OCI-LY7 (cell line): ENCODE data around the gene IFI30. TPM values are rescaled to one million over a fixed set of nuclear protein-coding genes. Genes with fewer than 3 reads are reported as not detected.

ENCODE experiments used
- BruUV-seq: library from RNA; stranded (reverse); fragments of 400-500 nt; replicated peaks from 2 replicates; lab custom pipeline; 2021; lab: Mats Ljungman, UMichigan
- CTCF ChIA-PET: fragments of 300-600 bp; sonication (Branson Sonifier 250); formaldehyde crosslinking; loops from one replicate; lab custom pipeline; 2022; ENCODE audit warnings: antibody characterized with exemption; ENCODE audit not compliant: unreplicated experiment; lab: Charles Lee
- POLR2A ChIA-PET: fragments of 300-600 bp; sonication (Branson Sonifier 250); formaldehyde crosslinking; loops from one replicate; lab custom pipeline; 2022; ENCODE audit warnings: antibody characterized with exemption; lab: Charles Lee
- DNase-seq: peaks from one replicate; pipeline ENCODE4 v3.0.0-alpha.2; 2015; ENCODE audit warnings: low spot score
- H2AFZ ChIP-seq: fragments of 200-600 bp; sonication (generic), shearing (Covaris generic); 2 replicates; pipeline ENCODE4 v1.6.1; 2014; ENCODE audit warnings: mild to moderate bottlenecking, antibody characterized with exemption, low read length, moderate library complexity
- H3K27ac ChIP-seq: fragments of 200-600 bp; sonication (generic); 2 replicates; pipeline ENCODE4 v1.5.1; 2014; ENCODE audit warnings: mixed run types, low read depth, mild to moderate bottlenecking, moderate library complexity, low read length, inconsistent platforms; ENCODE audit not compliant: poor library complexity, severe bottlenecking
- H3K36me3 ChIP-seq: fragments of 200-600 bp; sonication (generic); 2 replicates; pipeline ENCODE4 v1.6.1; 2014; ENCODE audit warnings: mild to moderate bottlenecking, antibody characterized with exemption, low read length, moderate library complexity, mixed read lengths; ENCODE audit not compliant: insufficient read depth
- H3K4me1 ChIP-seq: fragments of 200-600 bp; sonication (generic); 2 replicates; pipeline ENCODE4 v1.5.1; 2014; ENCODE audit warnings: mild to moderate bottlenecking, low read length; ENCODE audit not compliant: insufficient read depth, poor library complexity, severe bottlenecking
- H3K4me2 ChIP-seq: fragments of 200-600 bp; sonication (generic); 2 replicates; pipeline ENCODE4 v1.6.1; 2014; ENCODE audit warnings: mild to moderate bottlenecking, low read length
- H3K4me3 ChIP-seq: fragments of 200-600 bp; sonication (generic); 2 replicates; pipeline ENCODE4 v1.5.1; 2014; ENCODE audit warnings: mild to moderate bottlenecking, low read depth, low read length; ENCODE audit not compliant: poor library complexity, severe bottlenecking
- H3K79me2 ChIP-seq: fragments of 200-600 bp; sonication (generic); 2 replicates; pipeline ENCODE4 v1.6.1; 2016; ENCODE audit warnings: low read depth, mild to moderate bottlenecking, low read length, moderate library complexity, mixed read lengths; ENCODE audit not compliant: insufficient read depth
- H3K9me2 ChIP-seq: fragments of 200-600 bp; sonication (generic); 2 replicates; pipeline ENCODE4 v1.6.1; 2016; ENCODE audit warnings: mild to moderate bottlenecking, low read length, mixed read lengths; ENCODE audit not compliant: insufficient read depth
- H3K9me3 ChIP-seq: fragments of 200-600 bp; sonication (generic); 2 replicates; pipeline ENCODE4 v1.6.1; 2014; ENCODE audit warnings: mild to moderate bottlenecking, mixed run types, low read length, mixed read lengths
- H4K20me1 ChIP-seq: fragments of 200-600 bp; sonication (generic); 2 replicates; pipeline ENCODE4 v1.6.1; 2014; ENCODE audit warnings: mild to moderate bottlenecking, antibody characterized with exemption, low read length, moderate library complexity, mixed read lengths; ENCODE audit not compliant: insufficient read depth
- CTCF ChIP-seq: fragments of 200-600 bp; sonication (generic); conservative IDR thresholded peaks from 2 replicates; pipeline ENCODE4 v1.5.1; 2014; ENCODE audit warnings: mild to moderate bottlenecking, antibody characterized with exemption, low read length, moderate library complexity, mixed read lengths
- EZH2phosphoT487 ChIP-seq: fragments of 200-600 bp; sonication (generic); IDR thresholded peaks from 2 replicates; pipeline ENCODE4 v1.6.1; 2018; ENCODE audit warnings: low read depth, borderline replicate concordance, mild to moderate bottlenecking, mixed run types, antibody characterized with exemption, low read length, moderate library complexity, mixed read lengths
- intact Hi-C: fragments of 100-400 bp; cut with micrococcal nuclease; formaldehyde crosslinking; loops from one replicate; pipeline ENCODE4 v1.10.0; 2022; ENCODE audit not compliant: unreplicated experiment
- total RNA-seq, 2 experiments: library from RNA; depleted of rRNA in 1 of 2; stranded (reverse); fragments of >200 nt in 1 of 2; shearing (Covaris generic) in 1 of 2; gene quantifications; 2 replicates each; pipeline ENCODE4 v1.2.3, GENCODE V29; 2014 to 2022

Gene IFI30
- total RNA-seq, 2 experiments from 2014 or later, result 170 to 195 TPM

DNA sequence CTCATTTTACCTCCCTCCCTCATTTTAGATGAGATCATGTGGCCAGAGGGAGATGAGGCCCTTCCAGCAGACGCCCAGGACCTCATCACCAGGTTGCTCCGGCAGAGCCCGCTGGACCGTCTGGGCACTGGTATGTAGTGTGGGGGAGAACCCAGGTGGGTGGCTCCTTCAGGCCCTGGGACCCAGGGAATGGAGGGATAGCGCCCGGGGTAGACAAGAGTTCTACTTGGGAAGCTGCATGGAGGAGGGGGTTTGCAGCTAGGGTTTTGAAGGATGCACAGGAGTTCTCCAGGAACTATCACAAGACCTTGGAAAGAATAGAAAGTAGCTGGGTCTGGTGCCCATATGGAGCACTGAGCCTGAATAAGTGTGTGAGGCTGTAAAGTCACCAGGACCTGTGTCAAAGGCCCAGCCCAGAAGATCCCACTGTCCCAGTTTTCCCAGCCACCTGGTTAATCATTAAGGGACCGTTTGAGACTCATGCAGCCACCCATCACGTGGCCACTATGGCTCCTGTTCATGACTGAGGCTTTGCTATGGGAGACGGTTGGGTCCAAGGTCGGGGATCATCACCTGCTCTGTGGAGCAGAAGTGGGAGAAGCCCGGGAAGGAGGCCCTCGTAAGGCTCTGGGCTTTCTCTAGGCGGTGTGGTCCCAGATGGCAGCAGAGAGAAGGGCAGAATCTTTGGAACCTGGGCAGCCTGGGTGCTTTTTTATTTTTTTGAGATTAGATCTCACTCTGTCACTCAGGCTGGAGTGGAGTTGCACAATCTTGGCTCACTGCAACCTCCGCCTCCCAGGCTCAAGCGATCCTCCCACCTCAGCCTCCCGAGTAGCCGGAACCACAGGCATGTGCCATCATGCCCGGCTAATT is 37.7 kb upstream of the IFI30 start:
- ChIA-PET POLR2A (no interaction called here), CTCF (no interaction called here)
- no TSS peak for BruUV-seq
- H2AFZ ChIP-seq, result no peak overlapping the region
- TF ChIP-seq CTCF (no peak), EZH2phosphoT487 (no peak)
- no peak overlapping the region for H3K4me2 ChIP-seq
- intact Hi-C loops, result no loop called here
- no peaks in the 10 kb centered on the region for H3K9me2 ChIP-seq
- H4K20me1 ChIP-seq, result no peaks in the 10 kb centered on the region
- H3K9me3 ChIP-seq, result no peaks in the 10 kb centered on the region
- H3K36me3 ChIP-seq, result peaks cover 90% of the 10 kb centered on the region
- H3K79me2 ChIP-seq, result no peaks in the 10 kb centered on the region
- H3K27ac ChIP-seq, result no peak overlapping the region
- no peak overlapping the region for H3K4me3 ChIP-seq
- H3K4me1 ChIP-seq, result no peaks in the 10 kb centered on the region
- DNase-seq, result no peak

- Histone ChIP-seq H3K4me1 (no peaks in the 10 kb centered on the region), H3K36me3 (peaks cover 94% of the 10 kb centered on the region), H3K27ac (no peak overlapping the region), H3K9me2 (no peaks in the 10 kb centered on the region), H2AFZ (no peak overlapping the region), H3K4me3 (no peak overlapping the region), H3K4me2 (no peak overlapping the region), H3K79me2 (no peaks in the 10 kb centered on the region), H3K9me3 (no peaks in the 10 kb centered on the region), H4K20me1 (no peaks in the 10 kb centered on the region)
- intact Hi-C loops, result no loop called here
- BruUV-seq, result no TSS peak
- ChIA-PET CTCF (no interaction called here), POLR2A (no interaction called here)
- TF ChIP-seq CTCF (no peak), EZH2phosphoT487 (no peak)
- no peak for DNase-seq
These were observed 36.4 kb upstream of the IFI30 start for GRCh38 chr19:18137242-18137641.
